ELR (cell line): ENCODE data around the gene UGT1A6.

Experiments used
- DNase-seq: peaks from one replicate; pipeline ENCODE4 v3.0.0-alpha.2; 2015; ENCODE audit warnings: low read depth

UGT1A6 gene

DNA sequence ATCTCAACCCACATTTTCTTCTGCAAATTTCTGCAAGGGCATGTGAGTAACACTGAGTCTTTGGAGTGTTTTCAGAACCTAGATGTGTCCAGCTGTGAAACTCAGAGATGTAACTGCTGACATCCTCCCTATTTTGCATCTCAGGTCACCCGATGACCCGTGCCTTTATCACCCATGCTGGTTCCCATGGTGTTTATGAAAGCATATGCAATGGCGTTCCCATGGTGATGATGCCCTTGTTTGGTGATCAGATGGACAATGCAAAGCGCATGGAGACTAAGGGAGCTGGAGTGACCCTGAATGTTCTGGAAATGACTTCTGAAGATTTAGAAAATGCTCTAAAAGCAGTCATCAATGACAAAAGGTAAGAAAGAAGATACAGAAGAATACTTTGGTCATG lies 75.4 kb downstream of the UGT1A6 start:
- no peak for DNase-seq

- DNase-seq, result no peak
Observed at GRCh38 chr2:233769260-233769659, 76.6 kb downstream of the UGT1A6 start.

DNA sequence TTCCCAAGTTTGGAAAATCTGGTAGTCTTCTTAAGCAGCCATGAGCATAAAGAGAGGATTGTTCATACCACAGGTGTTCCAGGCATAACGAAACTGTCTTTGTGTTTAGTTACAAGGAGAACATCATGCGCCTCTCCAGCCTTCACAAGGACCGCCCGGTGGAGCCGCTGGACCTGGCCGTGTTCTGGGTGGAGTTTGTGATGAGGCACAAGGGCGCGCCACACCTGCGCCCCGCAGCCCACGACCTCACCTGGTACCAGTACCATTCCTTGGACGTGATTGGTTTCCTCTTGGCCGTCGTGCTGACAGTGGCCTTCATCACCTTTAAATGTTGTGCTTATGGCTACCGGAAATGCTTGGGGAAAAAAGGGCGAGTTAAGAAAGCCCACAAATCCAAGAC lies 79.5 kb downstream of the UGT1A6 start:
- DNase-seq, result no peak

- DNase-seq, result no peak
Observed at GRCh38 chr2:233772583-233772982, 79.9 kb downstream of the UGT1A6 start.

- DNase-seq, result no peak
Observed at GRCh38 chr2:233773854-233774253, 81.2 kb downstream of the UGT1A6 start.

GRCh38 chr2:233775414-233775813 lies 82.7 kb downstream of the UGT1A6 start:
- DNase-seq, result no peak

GRCh38 chr2:233778030-233778429 lies 85.3 kb downstream of the UGT1A6 start, which contains the start of gene MROH2A:
MROH2A (plus strand) TSS chr2:233778330; CDS start chr2:233779359, 1,029 bp downstream.
- DNase-seq, result no peak

- DNase-seq, result no peak
Observed at GRCh38 chr2:233779722-233780121, 87.0 kb downstream of the UGT1A6 start.

DNA sequence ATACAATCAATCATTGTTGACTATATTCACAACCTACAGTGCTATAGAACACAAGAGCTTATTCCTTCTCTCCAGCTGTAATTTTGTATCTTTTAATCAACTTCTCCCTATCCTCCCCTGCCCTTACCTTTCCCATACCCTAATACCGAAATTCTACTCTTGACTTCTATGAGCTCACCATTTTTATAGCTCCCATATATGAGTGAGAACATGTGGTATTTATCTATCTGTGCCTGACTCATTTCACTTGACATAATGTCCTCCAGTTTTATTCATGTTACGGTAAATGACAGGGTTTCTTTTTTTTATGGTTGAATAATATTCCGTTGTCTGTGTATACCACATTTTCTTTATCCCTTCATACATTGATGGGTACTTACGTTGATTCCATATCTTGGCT lies 88.1 kb downstream of the UGT1A6 start:
- DNase-seq, result no peak

- DNase-seq, result no peak
Observed at GRCh38 chr2:233789554-233789953, 96.9 kb downstream of the UGT1A6 start.

- DNase-seq, result no peak
Observed at GRCh38 chr2:233791151-233791882, 98.6 kb downstream of the UGT1A6 start.

GRCh38 chr2:233791883-233792329 lies 99.2 kb downstream of the UGT1A6 start:
- DNase-seq, result no peak

- no peak for DNase-seq
Observed at GRCh38 chr2:233792720-233793119, 100.0 kb downstream of the UGT1A6 start.

DNA sequence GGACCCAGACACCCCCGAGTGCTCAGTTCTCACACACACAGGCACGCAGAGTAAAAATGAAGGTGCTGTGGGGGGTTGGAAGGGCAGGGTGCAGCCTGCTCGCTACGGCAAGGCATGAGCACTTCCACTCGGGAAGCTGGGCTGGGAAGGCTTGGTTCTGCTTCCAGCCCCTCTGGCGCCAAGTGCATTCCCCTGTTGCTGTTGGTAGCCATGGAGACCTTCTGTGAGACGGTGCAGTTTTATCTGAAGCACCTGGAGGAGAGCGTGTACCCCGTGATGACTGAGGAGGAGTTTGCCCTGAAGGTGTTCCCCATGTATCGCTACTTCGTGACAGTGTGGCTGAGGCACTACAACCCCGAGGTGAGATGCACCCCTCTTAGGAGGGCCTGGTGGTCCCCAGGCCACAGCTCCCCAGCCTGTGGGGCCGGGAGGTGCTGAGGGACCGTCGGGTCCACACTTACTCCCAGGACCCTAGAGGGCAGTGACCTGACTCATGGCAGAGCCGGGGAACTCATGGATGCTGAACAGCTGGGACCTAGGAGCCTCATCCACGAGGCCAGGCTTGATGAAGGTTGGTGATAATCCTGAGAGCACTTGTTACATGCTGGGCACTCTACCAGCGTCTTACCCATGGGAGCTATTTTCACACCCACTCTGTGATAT lies 100.9 kb downstream of the UGT1A6 start:
- DNase-seq, result no peak

DNA sequence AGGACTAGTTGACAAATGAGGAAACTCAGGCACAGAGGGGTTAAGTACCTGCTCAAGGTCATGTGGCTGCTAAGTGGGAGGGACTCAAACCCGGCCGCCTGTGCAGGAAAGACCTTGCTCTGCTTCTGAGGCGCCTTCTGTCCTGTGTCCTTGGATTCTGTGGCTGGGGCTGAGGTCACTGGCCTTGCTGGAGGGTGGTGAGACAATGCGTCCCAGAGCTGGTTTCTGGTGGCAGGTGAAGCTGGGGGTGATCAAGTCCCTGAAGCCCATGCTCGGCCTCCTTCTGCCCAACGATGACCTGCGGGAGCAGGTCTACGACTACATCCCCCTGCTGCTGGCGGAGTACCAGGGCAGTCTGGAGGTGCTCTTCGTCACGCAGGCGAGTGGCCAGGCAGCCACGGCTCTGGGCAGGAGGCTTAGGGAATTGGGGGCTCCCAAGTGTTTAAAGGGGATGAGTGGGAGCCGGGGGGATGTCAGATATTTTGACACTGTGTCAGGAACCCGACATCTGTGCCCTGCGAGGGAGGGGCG lies 101.5 kb downstream of the UGT1A6 start:
- DNase-seq, result no peak

GRCh38 chr2:233795735-233796171 lies 103.1 kb downstream of the UGT1A6 start:
- DNase-seq, result no peak

DNA sequence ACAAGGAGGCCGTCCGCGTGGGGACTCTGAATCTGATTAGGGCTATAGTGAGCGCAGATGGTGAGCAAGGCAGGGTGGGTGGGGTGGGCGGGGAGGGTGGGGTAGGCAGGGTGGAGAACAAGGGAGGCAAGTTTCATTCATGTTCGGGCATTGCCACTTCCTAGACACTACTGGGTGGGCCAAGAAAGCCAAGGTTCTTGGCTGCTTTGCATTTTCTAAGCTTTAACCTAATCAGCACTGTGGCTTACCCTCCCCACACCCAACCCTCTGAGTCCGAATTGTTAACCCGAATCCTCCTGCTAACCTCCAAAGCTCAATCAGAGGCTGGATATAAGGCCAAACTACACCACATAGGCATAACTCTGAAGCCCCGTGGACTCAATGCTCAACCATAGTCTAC lies 103.6 kb downstream of the UGT1A6 start:
- no peak for DNase-seq

DNA sequence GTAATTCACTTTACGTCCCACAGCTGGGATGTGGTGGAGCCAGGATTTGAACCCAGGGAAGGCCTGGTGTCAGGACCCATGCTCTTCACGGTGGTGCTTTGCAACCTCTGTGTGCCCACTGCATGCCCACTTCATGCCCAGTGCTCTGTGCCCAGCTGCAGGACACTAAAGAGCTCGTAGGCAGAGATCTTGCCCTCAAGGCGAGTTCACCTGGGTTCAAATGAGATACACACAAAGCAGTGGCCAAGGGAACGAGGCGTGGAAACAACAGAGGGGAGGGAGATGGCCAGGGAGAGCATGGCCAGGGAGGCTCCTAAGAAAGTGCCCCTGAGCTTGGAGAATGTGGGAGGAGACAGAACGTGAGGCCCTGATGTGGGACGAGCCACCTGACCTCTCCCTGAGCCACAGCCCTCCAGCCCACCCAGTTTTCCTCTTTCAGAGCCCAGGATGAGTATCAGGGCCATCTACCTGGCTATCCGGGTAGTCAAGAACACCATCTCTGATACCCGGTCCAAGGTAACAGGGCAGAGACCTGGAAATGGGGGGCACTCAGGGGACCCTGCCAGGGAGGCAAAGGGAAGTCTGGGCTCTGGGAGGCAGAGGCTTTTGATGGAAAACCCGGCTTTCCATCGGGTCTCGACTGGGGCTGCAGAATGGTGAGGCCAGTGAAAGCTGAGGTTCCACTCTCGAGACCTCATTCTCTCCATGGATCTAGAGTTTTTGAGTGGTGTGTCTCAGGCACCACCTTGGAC lies 105.8 kb downstream of the UGT1A6 start:
- DNase-seq, result no peak

DNA sequence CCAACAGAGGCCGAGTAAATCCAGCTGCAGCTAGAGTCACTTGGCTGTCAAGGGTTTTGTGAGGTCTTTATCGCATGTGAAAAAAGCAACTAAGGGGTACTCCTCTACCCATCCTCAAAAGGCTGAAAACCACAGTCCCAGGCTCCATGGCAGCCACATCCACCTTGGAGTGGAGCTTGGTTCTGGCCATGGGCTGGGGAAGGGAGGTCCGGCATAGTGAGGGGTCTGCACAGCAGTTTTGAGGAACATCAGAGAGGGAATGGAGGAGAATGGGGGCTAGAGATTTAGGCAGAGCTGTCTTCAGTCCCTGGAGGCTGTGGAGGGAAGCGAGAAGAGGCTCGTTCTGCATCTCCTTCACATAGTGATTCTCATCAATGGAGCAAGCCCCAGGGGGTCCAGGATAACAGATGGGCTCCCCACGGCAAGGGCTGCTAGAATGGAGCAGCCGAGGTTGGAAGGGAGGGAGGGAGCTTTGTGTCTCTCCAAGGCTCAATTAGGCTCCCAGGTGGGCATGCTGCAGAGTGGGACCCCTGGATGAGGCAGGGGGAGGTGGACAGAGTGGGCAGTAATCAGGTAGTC lies 106.5 kb downstream of the UGT1A6 start:
- DNase-seq, result no peak

DNA sequence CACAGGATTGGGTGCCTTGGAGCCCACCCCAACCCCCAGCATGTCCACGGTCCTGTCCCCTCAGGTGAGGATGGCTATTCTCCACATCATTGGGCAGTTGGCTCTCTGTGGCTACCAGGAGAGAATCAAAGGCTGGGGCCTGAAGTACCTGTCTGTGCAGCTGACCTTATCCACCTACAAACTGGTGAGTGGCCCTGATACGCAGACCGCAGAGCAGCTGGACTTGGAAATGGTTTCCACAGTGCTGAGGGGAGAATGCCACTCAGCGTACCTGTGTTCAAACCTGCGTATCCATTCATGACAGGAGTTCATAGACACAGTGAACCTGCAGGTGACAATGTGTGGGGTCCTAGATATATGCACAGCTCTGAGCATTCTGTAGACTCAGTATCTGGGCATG lies 107.0 kb downstream of the UGT1A6 start:
- DNase-seq, result no peak

DNA sequence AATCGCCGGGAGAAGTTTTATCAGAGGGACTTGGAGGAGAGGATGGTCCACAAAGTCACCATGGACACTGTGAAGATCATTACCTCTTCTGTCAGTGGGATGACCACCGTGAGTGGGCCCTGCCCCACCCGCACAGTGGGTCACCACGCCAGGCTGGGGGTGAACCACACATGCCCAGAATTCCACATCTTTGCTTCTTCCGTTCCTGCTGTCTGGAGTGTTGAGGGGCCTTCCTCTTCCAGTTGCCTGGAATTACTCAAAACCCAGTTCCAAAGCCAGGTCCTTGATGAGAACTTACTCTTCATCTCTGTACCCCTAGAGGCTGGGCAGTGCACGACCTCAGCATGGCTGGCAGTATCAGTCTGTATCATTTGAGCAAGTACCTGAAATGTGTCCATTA lies 107.5 kb downstream of the UGT1A6 start:
- DNase-seq, result no peak
